ENCODE data around the gene MED12L.

MED12L gene

GRCh38 chr3:151175952-151176351 lies 90.5 kb downstream of the MED12L start:
- no peak for DNase-seq

GRCh38 chr3:151178208-151178845 lies 92.9 kb downstream of the MED12L start:
- DNase-seq = no peak

- no peak for DNase-seq
Observed at GRCh38 chr3:151182349-151183079, 97.0 kb downstream of the MED12L start.

DNA sequence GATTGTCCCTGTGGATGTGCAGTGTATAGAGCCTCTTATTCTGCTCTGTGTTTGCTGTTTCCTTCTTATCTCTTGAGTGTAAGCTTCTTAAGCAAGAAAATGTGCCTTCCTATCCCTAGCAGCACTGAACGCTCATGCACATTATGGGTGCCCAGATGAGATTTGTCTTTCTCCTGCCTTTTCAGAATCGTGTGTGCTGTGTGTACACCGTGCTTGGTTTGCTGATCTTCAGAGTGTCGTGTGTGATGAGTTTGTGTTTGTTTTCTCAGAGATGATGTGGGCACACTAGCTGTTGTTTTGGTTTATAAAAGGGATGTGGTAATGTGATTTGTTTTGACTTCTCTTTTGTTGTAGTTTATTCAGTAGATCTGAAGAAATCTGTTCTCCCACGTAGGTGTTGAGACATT lies 97.8 kb downstream of the MED12L start:
- no peak for DNase-seq

DNA sequence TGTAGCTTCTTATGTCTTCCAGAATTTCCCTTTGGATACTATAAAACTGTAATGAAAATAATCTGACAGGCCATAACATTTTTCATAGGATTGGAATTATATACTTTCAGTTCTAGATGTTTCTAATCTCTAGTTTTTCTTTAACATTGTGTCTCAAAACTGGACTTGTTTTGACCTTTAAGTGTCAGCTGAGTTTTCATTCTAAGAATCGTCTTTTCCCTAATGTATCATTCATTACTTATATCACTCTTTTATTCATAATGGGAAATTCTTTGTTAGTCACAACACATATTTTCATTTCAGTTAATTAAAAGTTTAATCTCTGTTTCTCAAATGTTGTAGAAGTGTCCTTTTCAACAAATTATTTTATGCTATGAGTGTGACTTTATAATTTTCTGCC lies 105.6 kb downstream of the MED12L start:
- DNase-seq = no peak

- DNase-seq = no peak
Observed at GRCh38 chr3:151192545-151192944, 107.1 kb downstream of the MED12L start.

- DNase-seq = no peak
Observed at GRCh38 chr3:151195826-151196225, 110.4 kb downstream of the MED12L start.

- no peak for DNase-seq
Observed at GRCh38 chr3:151196434-151196833, 111.0 kb downstream of the MED12L start.

GRCh38 chr3:151197228-151197627 lies 111.8 kb downstream of the MED12L start:
- no peak for DNase-seq

- no peak for DNase-seq
Observed at GRCh38 chr3:151197981-151198767, 112.7 kb downstream of the MED12L start.

DNA sequence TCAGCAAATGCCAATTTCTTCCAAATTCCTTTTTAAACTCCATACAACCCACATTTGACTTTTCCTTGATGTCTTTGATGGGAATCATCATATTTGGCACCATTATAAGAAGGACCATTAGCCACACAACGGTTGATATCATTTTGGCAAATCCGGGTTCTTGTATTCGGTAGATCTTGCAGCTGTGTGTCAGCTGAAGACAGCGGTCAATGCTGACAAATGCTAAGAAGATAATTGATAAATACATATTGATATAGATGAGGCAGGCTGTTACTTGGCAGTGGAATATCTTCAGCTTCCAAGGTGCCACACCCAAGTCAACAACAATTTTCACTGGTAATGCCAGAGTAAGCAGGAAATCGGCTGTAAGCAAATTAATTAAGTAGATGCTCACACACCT lies 113.4 kb downstream of the MED12L start:
- DNase-seq = no peak

DNA sequence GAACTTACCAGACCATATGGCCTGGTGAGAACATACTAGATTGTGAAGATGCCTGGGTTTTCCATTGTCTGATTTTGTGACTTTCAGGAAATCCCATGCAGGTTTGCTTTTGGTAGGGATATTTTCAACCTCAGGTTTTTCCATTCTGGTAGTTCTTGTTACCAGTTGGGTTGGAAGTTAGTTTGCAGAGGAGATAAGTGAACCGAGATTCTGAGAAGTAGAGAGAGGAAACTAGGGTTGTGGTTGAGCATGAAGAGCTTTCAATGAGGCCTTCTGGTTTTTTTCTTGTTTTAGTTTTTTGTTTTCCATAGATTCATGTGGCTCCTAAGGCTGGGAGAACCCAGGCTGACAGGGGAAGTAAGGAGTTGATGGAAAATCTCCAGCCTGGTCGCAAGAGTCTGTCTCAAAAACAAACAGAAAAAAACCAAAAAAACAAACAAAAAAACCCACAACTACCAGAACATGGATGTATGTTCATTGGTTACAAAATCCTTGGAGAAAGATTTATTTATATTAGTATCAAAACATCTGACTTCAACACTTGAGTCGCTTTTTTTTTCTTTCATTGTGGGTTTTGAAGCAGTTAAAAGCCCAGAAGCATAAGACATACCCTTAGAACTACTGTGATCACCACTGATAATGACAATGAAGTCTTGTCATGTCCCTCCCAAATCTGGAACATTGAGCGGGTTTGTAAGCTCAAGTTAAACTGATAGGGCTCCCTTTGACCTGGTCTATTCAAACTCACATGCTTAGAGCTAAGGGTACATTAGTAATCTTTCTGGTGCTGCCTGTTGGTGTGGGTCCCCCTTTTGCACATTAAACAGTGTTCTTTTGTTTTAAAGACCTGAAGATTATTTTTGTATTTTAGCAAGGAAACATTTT lies 114.3 kb downstream of the MED12L start:
- no peak for DNase-seq

- no peak for DNase-seq
Observed at GRCh38 chr3:151200586-151200985, 115.1 kb downstream of the MED12L start.

DNA sequence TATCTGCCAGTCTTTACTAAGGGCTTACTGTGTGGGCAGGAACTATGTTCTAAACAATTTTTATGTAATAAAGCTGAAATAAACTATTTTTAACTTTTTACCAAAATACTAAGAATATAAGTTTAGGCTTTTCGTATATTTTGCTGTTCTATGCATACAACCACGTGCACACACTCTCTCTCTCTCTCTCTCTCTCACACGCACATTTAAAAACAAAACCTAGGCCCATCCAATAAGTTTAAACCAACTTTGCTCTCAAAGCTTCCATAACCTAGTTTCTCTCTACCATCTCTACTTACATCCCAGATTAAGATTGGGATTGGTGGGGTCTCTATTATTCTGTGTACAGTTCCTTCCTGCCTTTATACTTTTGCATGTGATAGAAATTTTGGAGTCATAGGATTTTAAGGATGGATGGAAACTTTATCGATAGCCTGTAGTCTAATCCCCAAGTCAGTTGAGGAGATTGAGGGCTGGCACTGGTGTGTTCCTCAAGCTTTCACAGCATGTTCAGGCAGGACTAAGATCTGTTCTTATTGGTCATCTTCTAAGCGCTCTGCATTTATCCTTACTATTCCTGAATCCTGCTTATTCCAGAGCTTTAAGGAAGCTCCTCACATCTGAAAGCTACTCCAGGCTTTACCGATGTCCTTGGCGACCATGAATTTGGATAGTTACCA lies 115.7 kb downstream of the MED12L start:
- no peak for DNase-seq

DNA sequence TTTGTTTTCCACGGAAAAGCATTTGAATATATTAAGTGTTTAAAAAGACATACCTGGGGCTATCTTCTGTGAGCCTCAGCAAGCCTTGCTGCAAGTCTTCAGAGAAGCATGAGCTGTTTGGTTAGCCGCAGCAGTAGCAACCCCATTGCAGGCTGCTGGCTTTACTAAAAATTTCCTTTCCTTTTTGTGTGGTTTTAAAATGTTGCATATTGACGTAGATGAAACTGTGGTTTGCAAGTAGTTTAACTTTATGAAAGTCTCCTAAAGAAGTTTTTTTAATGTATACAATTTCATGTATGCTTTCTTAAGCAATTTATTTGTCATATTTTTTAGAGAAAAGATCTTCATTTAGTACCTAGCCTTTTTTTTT lies 117.6 kb downstream of the MED12L start, which contains the start of gene GPR171:
TSS of gene GPR171 (minus strand) at position 166 of the 370 bp plus-strand sequence. CDS start 3,830 bp downstream, outside the sequence.
- DNase-seq = no peak

DNA sequence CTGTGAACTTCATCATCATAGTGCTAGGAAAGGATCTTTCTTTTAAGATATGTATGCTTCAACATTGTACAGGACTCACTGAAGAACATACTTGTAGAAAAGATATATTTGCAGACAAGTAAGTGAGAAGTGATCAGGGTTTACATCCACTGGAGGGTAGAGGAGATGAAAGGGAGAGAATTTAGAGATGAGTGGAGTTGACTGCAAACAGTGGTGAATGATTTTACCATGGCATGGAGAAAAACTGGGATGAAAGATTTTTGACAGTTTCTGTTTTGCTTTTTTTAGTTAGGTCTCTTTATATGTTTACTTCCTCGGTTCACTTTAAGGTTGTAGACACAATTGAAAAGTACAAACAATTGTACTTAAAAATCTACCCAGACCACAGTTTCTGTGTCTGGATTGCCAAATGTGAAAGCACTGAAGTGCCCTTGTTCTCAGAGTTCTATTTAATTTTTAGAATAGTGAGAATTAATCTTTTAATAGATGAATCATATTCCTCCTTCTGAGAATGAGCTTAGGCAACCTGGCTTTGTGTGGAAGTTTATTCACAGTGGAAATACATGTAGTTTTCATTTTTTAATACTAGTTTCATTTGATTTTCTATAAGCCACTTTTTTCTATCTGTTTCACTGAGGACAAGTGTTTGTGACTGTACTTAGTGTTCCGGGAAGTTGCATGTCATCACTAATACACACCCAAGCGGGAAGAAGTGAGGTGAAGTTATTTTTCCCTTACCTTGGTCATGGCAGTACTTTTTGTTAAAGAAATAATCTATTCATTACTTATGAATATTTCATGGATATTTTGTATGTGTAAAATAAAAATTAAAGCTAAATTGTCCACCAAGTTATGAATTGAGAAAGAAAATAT lies 119.3 kb downstream of the MED12L start:
- no peak for DNase-seq

- DNase-seq = no peak
Observed at GRCh38 chr3:151205482-151205881, 120.0 kb downstream of the MED12L start.

DNA sequence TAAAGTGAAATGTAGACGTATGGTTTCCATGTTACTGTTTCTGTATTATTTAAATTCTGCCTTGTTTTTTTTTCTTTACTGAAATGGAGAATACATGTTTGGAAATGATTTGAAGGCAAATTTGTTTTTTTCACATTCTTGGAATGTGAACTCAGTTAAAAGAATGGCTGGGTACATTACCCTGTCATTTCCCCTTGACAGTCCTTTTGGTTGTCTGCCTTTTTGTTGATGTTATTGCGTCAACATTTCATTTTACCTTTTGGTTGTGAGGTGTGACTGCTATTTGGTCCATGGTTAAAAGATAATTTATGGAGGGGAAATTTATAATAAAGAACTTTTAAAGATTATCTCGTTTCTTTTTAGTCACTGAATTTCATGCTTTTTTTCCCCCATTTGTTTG lies 120.7 kb downstream of the MED12L start:
- DNase-seq = no peak

GRCh38 chr3:151209654-151210053 lies 124.2 kb downstream of the MED12L start:
- DNase-seq = no peak

- DNase-seq = no peak
Observed at GRCh38 chr3:151210676-151211381, 125.4 kb downstream of the MED12L start.

Data from cortex of kidney (tissue), 1 donor.